HG02870 (cell line): ENCODE results near the gene DPH6.
"Not testable (repeated sequence)": the region's sequence is repeated elsewhere in the genome, so short reads cannot be mapped to it uniquely, and the experiment has no call there.

Experiments
- ATAC-seq: cut with Tn5 transposase; IDR thresholded peaks from one replicate; pipeline ENCODE4 v1.9.1; 2021; ENCODE audit warnings: mild to moderate bottlenecking, moderate library complexity; ENCODE audit not compliant: unreplicated experiment

Gene DPH6

DNA sequence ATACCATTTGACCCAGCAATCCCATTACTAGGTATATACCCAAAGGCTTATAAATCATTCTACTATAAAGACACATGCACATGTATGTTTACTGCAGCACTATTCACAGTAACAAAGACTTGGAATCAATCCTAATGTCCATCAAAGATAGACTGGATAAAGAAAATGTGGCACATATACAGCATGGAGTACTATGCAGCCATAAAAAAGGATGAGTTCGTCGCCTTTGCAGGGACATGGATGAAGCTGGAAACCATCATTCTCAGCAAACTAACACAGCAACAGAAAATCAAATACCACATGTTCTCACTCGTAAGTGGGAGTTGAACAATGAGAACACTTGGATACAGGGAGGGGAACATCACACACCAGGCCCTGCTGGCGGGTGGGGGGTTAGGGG, 104.7 kb downstream of the DPH6 start:
- not testable (repeated sequence) for ATAC-seq

DNA sequence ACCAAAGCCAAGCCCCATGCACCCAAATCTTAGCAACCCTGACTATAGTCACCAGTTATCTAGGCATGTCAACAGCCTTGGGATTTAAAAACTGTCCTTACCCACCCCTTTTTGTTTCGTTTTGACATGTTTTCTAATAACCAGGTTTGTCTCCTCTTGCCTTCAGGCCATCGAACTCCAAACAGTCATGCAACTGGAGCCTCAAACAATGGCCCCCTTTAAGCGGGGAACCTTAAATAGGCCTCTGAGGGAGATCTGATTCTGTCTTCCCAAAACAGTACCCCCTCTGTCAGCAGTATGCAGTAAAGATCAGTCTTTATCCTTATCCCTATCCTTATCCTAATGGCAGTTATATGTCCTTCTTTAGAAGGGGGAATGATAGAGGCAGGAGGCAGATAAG, 105.7 kb downstream of the DPH6 start:
- no peak for ATAC-seq

DNA sequence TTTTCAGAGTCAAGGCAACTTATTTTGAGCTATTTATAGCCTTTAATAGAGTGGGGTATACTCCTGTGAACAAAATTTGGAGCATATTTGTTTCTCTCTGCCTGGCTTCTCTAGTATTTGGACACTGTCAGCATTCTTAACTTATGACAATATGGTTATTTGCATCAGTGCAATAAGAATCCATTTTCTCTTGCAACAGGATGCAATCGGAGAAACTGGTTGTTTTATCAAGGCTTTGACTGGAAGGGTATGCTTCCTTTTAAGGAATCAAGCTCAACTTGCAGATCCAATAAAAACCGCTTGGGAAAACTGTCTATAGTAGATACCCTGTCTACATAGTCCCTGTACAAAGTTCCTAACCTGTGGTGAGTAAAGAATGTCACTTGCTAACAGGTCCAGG, 106.7 kb downstream of the DPH6 start:
- no peak for ATAC-seq

DNA sequence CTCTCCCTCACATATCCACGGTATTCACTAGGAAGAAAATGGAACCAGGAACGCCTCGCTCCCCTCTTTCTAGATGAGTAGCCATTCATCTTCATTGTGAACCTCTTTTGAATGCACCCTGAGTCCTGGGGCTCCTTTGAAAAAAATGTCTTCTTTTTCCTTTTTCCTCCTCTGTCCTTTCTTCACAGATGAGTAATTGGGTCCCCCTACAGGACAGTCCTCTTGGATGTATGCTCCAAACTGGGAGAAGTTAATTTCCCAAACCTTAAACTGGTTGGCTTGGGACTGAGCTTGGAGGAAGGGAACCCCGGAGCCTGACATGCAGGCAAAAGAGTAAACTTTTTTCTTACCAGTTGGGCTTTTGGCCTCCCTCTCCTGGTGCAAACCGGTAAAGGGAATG, 108.8 kb downstream of the DPH6 start:
- no peak for ATAC-seq

DNA sequence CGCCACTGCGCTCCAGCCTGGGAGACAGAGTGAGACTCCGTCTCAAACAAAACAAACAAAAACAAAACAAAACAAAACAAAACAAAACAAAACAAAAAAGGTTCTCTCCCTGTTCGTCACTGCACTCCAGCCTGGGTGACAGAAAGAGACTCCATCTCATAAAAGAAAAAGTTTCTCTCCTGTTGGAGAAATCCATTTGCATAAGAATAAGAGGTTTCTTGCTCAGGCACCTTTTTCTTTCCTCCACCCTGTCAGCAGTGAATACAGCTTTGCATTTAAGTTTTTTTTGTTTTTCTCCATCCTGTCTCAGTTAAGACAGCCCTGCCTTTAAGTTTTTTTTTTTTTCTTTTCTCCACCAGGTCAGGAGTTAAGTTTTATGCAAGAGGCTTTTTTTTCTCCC, 109.5 kb downstream of the DPH6 start:
- no peak for ATAC-seq

DNA sequence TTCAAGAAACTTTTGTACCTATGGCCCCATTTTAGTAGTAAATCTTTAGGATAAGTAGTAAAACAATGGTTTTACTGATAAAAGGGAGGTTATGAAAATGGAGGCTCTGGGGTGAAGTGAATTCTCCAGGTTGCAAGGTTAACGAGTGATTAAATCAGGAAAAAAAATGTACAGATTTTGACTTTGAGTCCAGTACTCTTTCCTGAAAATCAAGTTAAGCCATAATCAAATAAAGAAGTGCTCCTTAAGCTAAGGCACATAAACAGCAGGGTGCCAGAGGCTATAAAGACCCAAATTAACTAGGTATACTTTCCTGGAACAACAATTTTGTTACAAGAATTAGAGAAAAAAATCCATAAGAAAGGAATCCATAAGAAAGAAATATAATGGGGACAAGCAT, 114.7 kb downstream of the DPH6 start:
- ATAC-seq, result no peak

DNA sequence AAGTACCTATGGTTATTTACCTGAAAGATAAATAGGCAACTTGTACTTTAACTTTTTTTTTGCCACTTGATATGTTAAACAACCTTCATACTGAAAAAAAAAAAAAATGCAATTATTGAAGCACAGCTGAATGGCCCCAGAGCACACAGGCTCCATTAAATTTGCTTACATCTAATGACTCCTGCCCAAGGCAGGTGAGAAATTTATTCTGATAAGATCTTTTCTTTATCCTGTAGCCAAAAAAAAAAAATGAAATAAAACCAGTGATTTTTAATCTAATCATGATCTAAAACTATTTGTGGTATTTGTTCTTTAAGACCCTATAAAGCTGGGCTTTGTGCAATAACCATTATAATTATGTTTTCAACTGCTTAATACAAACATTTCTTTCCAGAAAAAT, 115.7 kb downstream of the DPH6 start:
- ATAC-seq, result no peak

- no peak for ATAC-seq
Observed at GRCh38 chr15:35427496-35427895, 118.5 kb downstream of the DPH6 start.

- ATAC-seq, result no peak
Observed at GRCh38 chr15:35427091-35427490, 118.9 kb downstream of the DPH6 start.

- ATAC-seq, result no peak
Observed at GRCh38 chr15:35410775-35411174, 135.2 kb downstream of the DPH6 start.

DNA sequence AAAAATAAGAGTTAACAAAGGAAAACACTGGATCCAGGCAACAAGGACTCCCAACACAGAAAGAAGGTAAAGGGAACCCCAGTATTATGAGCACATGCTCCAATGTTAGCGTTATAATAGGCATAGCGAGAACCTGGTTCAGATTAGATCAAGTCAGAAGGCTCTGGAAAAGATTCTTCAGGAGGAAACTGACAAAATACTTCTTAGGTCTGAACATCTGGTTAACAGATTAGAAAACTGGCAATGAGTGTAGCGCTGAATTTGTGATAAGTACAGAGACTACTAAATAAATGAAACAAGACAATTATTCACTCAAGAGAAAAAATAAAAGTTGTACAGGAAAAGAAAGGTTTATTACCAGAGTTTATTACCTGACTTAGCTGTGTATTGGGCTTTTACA, 146.1 kb downstream of the DPH6 start:
- ATAC-seq, result no peak

DNA sequence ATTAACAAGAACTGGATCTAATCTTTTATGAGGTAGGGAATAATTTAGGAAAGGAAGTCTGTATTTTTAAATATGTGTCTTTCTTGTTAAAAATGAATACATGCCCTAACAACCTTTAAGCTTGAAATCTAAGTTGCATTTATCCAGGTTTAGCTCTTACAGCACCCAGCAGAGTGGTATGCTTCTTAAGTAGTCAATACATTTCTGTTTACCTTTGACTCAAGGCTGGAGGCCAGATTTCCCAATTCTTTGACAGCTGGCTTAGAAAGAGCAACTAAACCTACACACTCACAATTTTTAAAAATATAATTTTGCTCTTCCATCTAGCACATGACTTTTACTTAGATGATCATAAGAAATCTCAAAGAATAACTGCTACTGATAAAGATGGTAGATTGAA, 148.9 kb downstream of the DPH6 start:
- no peak for ATAC-seq

- no peak for ATAC-seq
Observed at GRCh38 chr15:35394416-35394815, 151.5 kb downstream of the DPH6 start.

GRCh38 chr15:35393398-35393797, 152.6 kb downstream of the DPH6 start:
- no peak for ATAC-seq

DNA sequence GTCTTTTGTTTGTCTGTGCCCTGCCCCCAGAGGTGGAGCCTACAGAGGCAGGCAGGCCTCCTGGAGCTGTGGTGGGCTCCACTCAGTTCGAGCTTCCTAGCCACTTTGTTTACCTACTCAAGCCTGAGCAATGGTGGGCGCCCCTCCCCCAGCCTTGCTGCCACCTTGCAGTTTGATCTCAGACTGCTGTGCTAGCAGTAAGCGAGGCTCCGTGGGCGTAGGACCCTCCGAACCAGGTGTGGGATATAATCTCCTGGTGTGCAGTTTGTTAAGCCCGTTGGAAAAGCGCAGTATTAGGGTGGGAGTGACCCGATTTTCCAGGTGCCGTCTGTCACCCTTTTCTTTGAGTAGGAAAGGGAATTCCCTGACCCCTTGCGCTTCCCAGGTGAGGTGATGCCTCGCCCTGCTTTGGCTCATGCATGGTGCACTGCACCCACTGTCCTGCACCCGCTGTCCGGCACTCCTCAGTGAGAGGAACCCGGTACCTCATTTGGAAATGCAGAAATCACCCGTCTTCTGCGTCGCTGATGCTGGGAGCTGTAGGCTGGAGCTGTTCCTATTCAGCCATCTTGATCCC, 154.5 kb downstream of the DPH6 start:
- not testable (repeated sequence) for ATAC-seq

DNA sequence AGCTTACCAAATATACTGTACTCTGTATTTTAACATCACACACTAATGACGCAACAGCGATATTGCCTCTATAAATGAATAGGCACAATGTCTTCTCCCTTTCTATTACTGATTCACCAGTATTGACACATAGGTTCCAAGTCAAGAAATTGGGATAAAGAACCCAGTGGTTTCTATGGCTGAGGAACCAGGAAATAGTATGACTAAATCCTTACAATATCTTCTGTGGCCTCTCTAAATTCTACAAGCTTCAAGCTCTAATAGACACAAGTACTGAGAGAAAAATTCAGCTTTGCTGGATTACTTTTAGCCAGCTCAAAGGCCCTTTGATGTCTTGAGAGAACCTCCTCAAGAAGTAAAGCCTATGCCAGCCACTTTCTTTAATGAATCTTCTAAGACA, 162.5 kb downstream of the DPH6 start:
- no peak for ATAC-seq

GRCh38 chr15:35381328-35381727, 164.6 kb downstream of the DPH6 start:
- no peak for ATAC-seq

GRCh38 chr15:35379972-35380371, 166.0 kb downstream of the DPH6 start:
- no peak for ATAC-seq

DNA sequence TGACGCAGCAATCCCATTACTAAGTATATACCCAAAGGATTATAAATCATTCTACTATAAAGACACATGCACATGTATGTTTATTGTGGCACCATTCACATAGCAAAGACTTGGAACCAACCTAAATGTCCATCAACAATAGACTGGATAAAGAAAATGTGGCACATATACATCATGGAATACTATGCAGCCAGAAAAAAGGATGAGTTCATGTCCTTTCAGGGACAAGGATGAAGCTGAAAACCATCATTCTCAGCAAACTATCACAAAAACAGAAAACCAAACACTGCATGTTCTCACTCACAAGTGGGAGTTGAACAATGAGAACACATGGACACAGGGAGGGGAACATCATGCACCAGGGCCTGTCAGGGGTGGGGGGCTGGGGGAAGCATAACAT, 167.5 kb downstream of the DPH6 start:
- not testable (repeated sequence) for ATAC-seq

- ATAC-seq, result no peak
Observed at GRCh38 chr15:35376707-35377106, 169.3 kb downstream of the DPH6 start.

DNA sequence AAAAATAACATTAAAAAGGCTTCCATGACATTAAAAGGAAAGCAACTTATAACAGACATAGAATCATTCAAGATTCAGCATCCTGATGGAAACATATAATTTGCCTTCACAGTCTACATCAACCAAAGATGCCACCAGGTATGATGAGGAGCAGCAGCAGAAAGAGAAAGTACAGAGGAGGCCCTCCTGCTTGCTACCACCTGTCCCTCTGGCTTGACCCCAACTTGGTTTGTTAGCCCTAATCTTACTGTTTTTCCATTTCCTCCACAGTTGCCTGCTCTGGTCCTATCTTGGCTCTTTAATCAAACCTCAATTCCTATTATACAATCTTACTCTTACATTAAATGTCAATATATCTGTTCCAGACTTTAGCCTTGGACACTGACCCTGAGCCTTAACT, 171.3 kb downstream of the DPH6 start:
- ATAC-seq, result no peak

- no peak for ATAC-seq
Observed at GRCh38 chr15:35362195-35362829, 183.7 kb downstream of the DPH6 start.

DNA sequence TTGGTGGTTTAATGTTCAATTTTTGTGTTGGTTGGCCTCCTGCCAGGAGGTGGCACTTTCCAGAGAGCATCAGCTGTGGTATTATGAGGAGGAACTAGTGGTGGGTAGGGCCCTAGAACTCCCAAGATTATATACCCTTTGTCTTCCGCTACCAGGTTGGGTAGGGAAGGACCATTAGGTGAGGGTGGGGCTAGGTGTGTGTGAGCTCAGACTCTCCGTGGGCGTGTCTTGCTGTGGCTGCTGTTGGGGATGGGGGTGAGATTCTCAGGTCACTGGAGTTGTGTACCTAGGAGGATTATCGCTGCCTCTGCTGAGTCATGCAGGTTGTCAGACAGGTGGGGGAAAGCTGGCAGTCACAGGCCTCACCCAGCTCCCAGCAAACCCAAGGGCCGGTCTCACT, 187.1 kb downstream of the DPH6 start:
- ATAC-seq, result no peak
